ENCODE data around the gene EFNB2. TPM values are rescaled to one million over a fixed set of nuclear protein-coding genes. Genes with fewer than 3 reads are reported as not detected.

Gene EFNB2
- total RNA-seq, 1 donor from 2014 or later: 353 TPM

GRCh38 chr13:106560821-106561220 is 25.4 kb upstream of the EFNB2 start:
- H3K27ac Mint-ChIP-seq (ENCODE audit: unreplicated experiment): no peak overlapping the region

GRCh38 chr13:106558527-106558926 is 23.1 kb upstream of the EFNB2 start:
- H3K4me1 Mint-ChIP-seq (ENCODE audit: unreplicated experiment): peaks cover 26% of the 10 kb centered on the region
- no peak for TF ChIP-seq CTCF (IDR thresholded peaks at IDR 0.05; ENCODE audit: unreplicated experiment)
- H3K36me3 Mint-ChIP-seq (ENCODE audit: low read depth, unreplicated experiment): peaks cover 52% of the 10 kb centered on the region
- H3K9me3 Mint-ChIP-seq (ENCODE audit: unreplicated experiment): no peaks in the 10 kb centered on the region
- no peaks in the 10 kb centered on the region for H3K27me3 Mint-ChIP-seq (ENCODE audit: unreplicated experiment)
- H3K27ac Mint-ChIP-seq (ENCODE audit: unreplicated experiment): no peak overlapping the region
- H3K4me3 Mint-ChIP-seq (ENCODE audit: unreplicated experiment): peak overlapping the region; percentile 20
- no peak for DNase-seq (ENCODE audit: low spot score)

More at GRCh38 chr13:106560821-106561220, 25.4 kb upstream of the EFNB2 start:
- peaks cover 42% of the 10 kb centered on the region for H3K4me1 Mint-ChIP-seq (ENCODE audit: unreplicated experiment)
- no peaks in the 10 kb centered on the region for H3K9me3 Mint-ChIP-seq (ENCODE audit: unreplicated experiment)
- H3K27me3 Mint-ChIP-seq (ENCODE audit: unreplicated experiment): peaks cover 8% of the 10 kb centered on the region
- peak overlapping the region; percentile 86 for H3K4me3 Mint-ChIP-seq (ENCODE audit: unreplicated experiment)
- peaks cover 32% of the 10 kb centered on the region for H3K36me3 Mint-ChIP-seq (ENCODE audit: low read depth, unreplicated experiment)
- DNase-seq (ENCODE audit: low spot score): no peak
- no peak for TF ChIP-seq CTCF (IDR thresholded peaks at IDR 0.05; ENCODE audit: unreplicated experiment)

- Mint-ChIP-seq H3K9me3 (ENCODE audit: unreplicated experiment) (no peaks in the 10 kb centered on the region), H3K36me3 (ENCODE audit: low read depth, unreplicated experiment) (peaks cover 61% of the 10 kb centered on the region), H3K27me3 (ENCODE audit: unreplicated experiment) (no peaks in the 10 kb centered on the region), H3K27ac (ENCODE audit: unreplicated experiment) (peak overlapping the region; percentile 11), H3K4me3 (ENCODE audit: unreplicated experiment) (peak overlapping the region; percentile 29), H3K4me1 (ENCODE audit: unreplicated experiment) (peaks cover 15% of the 10 kb centered on the region)
- DNase-seq (ENCODE audit: low spot score): no peak
- no peak for TF ChIP-seq CTCF (IDR thresholded peaks at IDR 0.05; ENCODE audit: unreplicated experiment)
These were observed 20.3 kb upstream of the EFNB2 start for GRCh38 chr13:106555631-106556328.

GRCh38 chr13:106551751-106552150 is 16.3 kb upstream of the EFNB2 start:
- TF ChIP-seq CTCF (IDR thresholded peaks at IDR 0.05; ENCODE audit: unreplicated experiment): no peak
- H3K4me1 Mint-ChIP-seq (ENCODE audit: unreplicated experiment): peaks cover 23% of the 10 kb centered on the region
- no peak overlapping the region for H3K27ac Mint-ChIP-seq (ENCODE audit: unreplicated experiment)
- H3K9me3 Mint-ChIP-seq (ENCODE audit: unreplicated experiment): no peaks in the 10 kb centered on the region
- no peak for DNase-seq (ENCODE audit: low spot score)
- H3K4me3 Mint-ChIP-seq (ENCODE audit: unreplicated experiment): peak overlapping the region; percentile 53
- H3K36me3 Mint-ChIP-seq (ENCODE audit: low read depth, unreplicated experiment): peaks cover 54% of the 10 kb centered on the region
- H3K27me3 Mint-ChIP-seq (ENCODE audit: unreplicated experiment): no peaks in the 10 kb centered on the region

- Mint-ChIP-seq H3K36me3 (ENCODE audit: low read depth, unreplicated experiment) (peaks cover 50% of the 10 kb centered on the region), H3K27me3 (ENCODE audit: unreplicated experiment) (no peaks in the 10 kb centered on the region), H3K4me3 (ENCODE audit: unreplicated experiment) (no peak overlapping the region), H3K9me3 (ENCODE audit: unreplicated experiment) (no peaks in the 10 kb centered on the region), H3K4me1 (ENCODE audit: unreplicated experiment) (peaks cover 23% of the 10 kb centered on the region), H3K27ac (ENCODE audit: unreplicated experiment) (no peak overlapping the region)
- TF ChIP-seq CTCF (IDR thresholded peaks at IDR 0.05; ENCODE audit: unreplicated experiment): no peak
- no peak for DNase-seq (ENCODE audit: low spot score)
These were observed 15.9 kb upstream of the EFNB2 start for GRCh38 chr13:106551350-106551749.
